Measurements from ENCODE around the gene PPP6C.
"Not testable (repeated sequence)": the region's sequence is repeated elsewhere in the genome, so short reads cannot be mapped to it uniquely, and the experiment has no call there.

The PPP6C gene

GRCh38 chr9:125142560-125143376 is 46.8 kb downstream of the PPP6C start:
- no peak for DNase-seq (ENCODE audit: low read depth, low spot score)

GRCh38 chr9:125141751-125142150 is 47.9 kb downstream of the PPP6C start:
- DNase-seq (ENCODE audit: low read depth, low spot score): no peak

GRCh38 chr9:125141251-125141650 is 48.4 kb downstream of the PPP6C start:
- no peak for DNase-seq (ENCODE audit: low read depth, low spot score)

- DNase-seq (ENCODE audit: low read depth, low spot score): no peak
Measured at GRCh38 chr9:125140576-125140975, 49.0 kb downstream of the PPP6C start.

GRCh38 chr9:125137200-125137599 is 52.4 kb downstream of the PPP6C start:
- DNase-seq (ENCODE audit: low read depth, low spot score): no peak

GRCh38 chr9:125134976-125135375 is 54.6 kb downstream of the PPP6C start:
- no peak for DNase-seq (ENCODE audit: low read depth, low spot score)

- DNase-seq (ENCODE audit: low read depth, low spot score): no peak
Measured at GRCh38 chr9:125133403-125134329, 55.9 kb downstream of the PPP6C start.

- DNase-seq (ENCODE audit: low read depth, low spot score): no peak
Measured at GRCh38 chr9:125131778-125132177, 57.8 kb downstream of the PPP6C start.

- DNase-seq (ENCODE audit: low read depth, low spot score): no peak
Measured at GRCh38 chr9:125126019-125126746, 63.4 kb downstream of the PPP6C start.

GRCh38 chr9:125125523-125125922 is 64.1 kb downstream of the PPP6C start:
- no peak for DNase-seq (ENCODE audit: low read depth, low spot score)

GRCh38 chr9:125121146-125121545 is 68.5 kb downstream of the PPP6C start:
- DNase-seq (ENCODE audit: low read depth, low spot score): no peak

- DNase-seq (ENCODE audit: low read depth, low spot score): no peak
Measured at GRCh38 chr9:125119643-125120286, 69.8 kb downstream of the PPP6C start.

GRCh38 chr9:125118696-125119095 is 70.9 kb downstream of the PPP6C start:
- DNase-seq (ENCODE audit: low read depth, low spot score): not testable (repeated sequence)

- not testable (repeated sequence) for DNase-seq (ENCODE audit: low read depth, low spot score)
Measured at GRCh38 chr9:125114503-125114902, 75.1 kb downstream of the PPP6C start.

GRCh38 chr9:125110464-125110863 is 79.1 kb downstream of the PPP6C start:
- no peak for DNase-seq (ENCODE audit: low read depth, low spot score)

GRCh38 chr9:125108541-125108940 is 81.1 kb downstream of the PPP6C start:
- not testable (repeated sequence) for DNase-seq (ENCODE audit: low read depth, low spot score)

- no peak for DNase-seq (ENCODE audit: low read depth, low spot score)
Measured at GRCh38 chr9:125106285-125106893, 83.2 kb downstream of the PPP6C start.

- DNase-seq (ENCODE audit: low read depth, low spot score): no peak
Measured at GRCh38 chr9:125103770-125104460, 85.7 kb downstream of the PPP6C start.

- DNase-seq (ENCODE audit: low read depth, low spot score): no peak
Measured at GRCh38 chr9:125103021-125103420, 86.6 kb downstream of the PPP6C start.

GRCh38 chr9:125100822-125101221 is 88.8 kb downstream of the PPP6C start:
- no peak for DNase-seq (ENCODE audit: low read depth, low spot score)
